GM23338 (cell line): Measurements from ENCODE around the gene CRACR2A. TPM values are rescaled to one million over a fixed set of nuclear protein-coding genes. Genes with fewer than 3 reads are reported as not detected.

ENCODE experiments used
- ATAC-seq: fragments of 200-7000 bp; cut with Tn5 transposase; 3 replicates; pipeline ENCODE4 v1.9.1; 2020
- DNase-seq: peaks from one replicate; pipeline ENCODE4 v3.0.0-alpha.2; 2015; ENCODE audit warnings: low spot score
- H2AFZ ChIP-seq: fragments of 200-600 bp; sonication (generic); 2 replicates; pipeline ENCODE4 v1.8.0; 2016; ENCODE audit warnings: antibody characterized with exemption, mild to moderate bottlenecking, moderate library complexity
- H3F3A ChIP-seq: fragments of 200-600 bp; sonication (generic); replicated peaks from 2 replicates; pipeline ENCODE4 v1.8.0; 2017; ENCODE audit warnings: antibody characterized with exemption, mixed run types, low read depth
- H3K27ac ChIP-seq: fragments of 200-600 bp; sonication (generic); 2 replicates; pipeline ENCODE4 v1.6.1; 2016; ENCODE audit warnings: low read depth
- H3K27me3 ChIP-seq: fragments of 200-600 bp; sonication (generic); 2 replicates; pipeline ENCODE4 v1.8.0; 2016; ENCODE audit warnings: mild to moderate bottlenecking, mixed run types, moderate library complexity; ENCODE audit not compliant: insufficient read depth
- H3K36me3 ChIP-seq: fragments of 200-600 bp; sonication (generic); 2 replicates; pipeline ENCODE4 v1.8.0; 2016; ENCODE audit warnings: mild to moderate bottlenecking; ENCODE audit not compliant: insufficient read depth
- H3K4me1 ChIP-seq: fragments of 200-600 bp; sonication (generic); 2 replicates; pipeline ENCODE4 v1.8.0; 2016; ENCODE audit warnings: mild to moderate bottlenecking, moderate library complexity; ENCODE audit not compliant: insufficient read depth
- H3K4me2 ChIP-seq: fragments of 200-600 bp; sonication (generic); 2 replicates; pipeline ENCODE4 v1.7.1; 2017; ENCODE audit warnings: mixed run types
- H3K4me3 ChIP-seq: fragments of 200-600 bp; sonication (generic); 2 replicates; pipeline ENCODE4 v1.6.1; 2016; ENCODE audit warnings: mixed run types
- H3K79me2 ChIP-seq: fragments of 200-600 bp; sonication (generic); replicated peaks from 2 replicates; pipeline ENCODE4 v1.8.0; 2017; ENCODE audit warnings: mild to moderate bottlenecking; ENCODE audit not compliant: insufficient read depth
- H3K9me2 ChIP-seq: fragments of 200-600 bp; sonication (generic); 2 replicates; pipeline ENCODE4 v1.8.0; 2017; ENCODE audit not compliant: insufficient read depth
- H4K20me1 ChIP-seq: fragments of 200-600 bp; sonication (generic); replicated peaks from 2 replicates; pipeline ENCODE4 v1.8.0; 2017; ENCODE audit warnings: mild to moderate bottlenecking; ENCODE audit not compliant: insufficient read depth
- H3K27ac Mint-ChIP-seq: 2 replicates; pipeline ENCODE4 v1.8.0; 2020; ENCODE audit warnings: inconsistent platforms, mild to moderate bottlenecking, moderate library complexity, mixed read lengths
- H3K27me3 Mint-ChIP-seq: 3 replicates; pipeline ENCODE4 v1.8.0; 2022; ENCODE audit warnings: low read depth, mild to moderate bottlenecking, moderate library complexity, mixed read lengths, inconsistent platforms; ENCODE audit not compliant: insufficient read depth, poor library complexity
- H3K36me3 Mint-ChIP-seq: 3 replicates; pipeline ENCODE4 v1.8.0; 2021; ENCODE audit warnings: low read depth, mild to moderate bottlenecking, inconsistent platforms, moderate library complexity, mixed read lengths
- H3K4me1 Mint-ChIP-seq: 3 replicates; pipeline ENCODE4 v1.8.0; 2020; ENCODE audit warnings: mild to moderate bottlenecking, inconsistent platforms, mixed read lengths
- H3K4me3 Mint-ChIP-seq: 3 replicates; pipeline ENCODE4 v1.8.0; 2021; ENCODE audit warnings: moderate library complexity, mild to moderate bottlenecking, inconsistent platforms, mixed read lengths
- H3K9me3 Mint-ChIP-seq: 3 replicates; pipeline ENCODE4 v1.8.0; 2020; ENCODE audit warnings: moderate library complexity, mild to moderate bottlenecking, inconsistent platforms, mixed read lengths
- ETS1 ChIP-seq: IDR thresholded peaks from 2 replicates; pipeline ENCODE4 v1.6.1; 2016; ENCODE audit warnings: antibody characterized with exemption
- EZH2 ChIP-seq: fragments of 200-600 bp; sonication (generic); IDR thresholded peaks from one replicate; pipeline ENCODE4 v1.8.0; 2017; ENCODE audit warnings: antibody characterized with exemption, mild to moderate bottlenecking, low read depth; ENCODE audit not compliant: unreplicated experiment
- JUNB ChIP-seq: IDR thresholded peaks from one replicate; pipeline ENCODE4 v1.6.1; 2016; ENCODE audit warnings: antibody characterized with exemption; ENCODE audit not compliant: unreplicated experiment
- NANOG ChIP-seq: IDR thresholded peaks from 2 replicates; pipeline ENCODE4 v1.6.1; 2016; ENCODE audit warnings: antibody characterized with exemption, borderline replicate concordance
- REST ChIP-seq: IDR thresholded peaks from one replicate; pipeline ENCODE4 v1.6.1; 2018; ENCODE audit warnings: antibody characterized with exemption; ENCODE audit not compliant: unreplicated experiment
- ZNF114 ChIP-seq: fragments of 250-450 bp; sonication (Bioruptor Pico); IDR thresholded peaks from 2 replicates; pipeline ENCODE4 v1.5.0; 2020; ENCODE audit warnings: mild to moderate bottlenecking, moderate library complexity
- ZNF331 ChIP-seq: fragments of 250-450 bp; sonication (Bioruptor Pico); IDR thresholded peaks from 2 replicates; pipeline ENCODE4 v1.5.0; 2020; ENCODE audit warnings: low read depth, mild to moderate bottlenecking, moderate library complexity
- ZNF462 ChIP-seq: fragments of 250-450 bp; sonication (Bioruptor Pico); IDR thresholded peaks from 2 replicates; pipeline ENCODE4 v1.5.0; 2020; ENCODE audit warnings: mild to moderate bottlenecking, moderate library complexity
- polyA plus RNA-seq: library from polyadenylated mRNA; unstranded; fragments of >200 nt; fragmentation: Nextera tagmentation; extraction: Ambion mirVana; gene quantifications from 2 replicates; pipeline ENCODE4 v1.2.1, GENCODE V29; 2016
- total RNA-seq: library from RNA; depleted of rRNA; stranded (reverse); fragments of >200 nt; shearing (Covaris generic); gene quantifications from 2 replicates; pipeline ENCODE4 v1.2.3, GENCODE V29; 2014

The CRACR2A gene
- total and polyA plus RNA-seq, 2 experiments from 2014 or later, result 1.5 to 3.0 TPM

- TF ChIP-seq ETS1 (no peak), ZNF462 (CRISPR knock-in tag) (no peak)
Measured at GRCh38 chr12:3636328-3636727, 116.6 kb downstream of the CRACR2A start (continued).

GRCh38 chr12:3634348-3634747, 118.6 kb downstream of the CRACR2A start:
- no peaks in the 10 kb centered on the region for H4K20me1 ChIP-seq
- no peaks in the 10 kb centered on the region for H3K4me1 ChIP-seq
- H3K36me3 Mint-ChIP-seq, result no peaks in the 10 kb centered on the region
- no peak overlapping the region for H3K4me2 ChIP-seq
- no peaks in the 10 kb centered on the region for H3K36me3 ChIP-seq
- no peak overlapping the region for H3K27ac ChIP-seq
- H3K9me3 Mint-ChIP-seq, result no peaks in the 10 kb centered on the region
- DNase-seq (peak; percentile 18), ATAC-seq (peak; percentile 49)
- H3K27ac Mint-ChIP-seq, result no peak overlapping the region
- no peaks in the 10 kb centered on the region for H3F3A ChIP-seq
- H3K27me3 Mint-ChIP-seq, result peaks cover 3% of the 10 kb centered on the region
- H3K27me3 ChIP-seq, result no peaks in the 10 kb centered on the region
- no peak overlapping the region for H3K4me3 Mint-ChIP-seq
- H2AFZ ChIP-seq, result no peak overlapping the region
- no peaks in the 10 kb centered on the region for H3K79me2 ChIP-seq
- no peak overlapping the region for H3K4me3 ChIP-seq
- H3K9me2 ChIP-seq, result no peaks in the 10 kb centered on the region
- peaks cover 26% of the 10 kb centered on the region for H3K4me1 Mint-ChIP-seq
- TF ChIP-seq NANOG (no peak), EZH2 (no peak), REST (no peak), JUNB (no peak), ZNF331 (no peak), ZNF114 (no peak)
